Hippocampal formation (tissue), 2 donors: ENCODE results near the gene SIGLEC15.

Experiments
- DNase-seq, 2 donors: peaks; one replicate each; lab custom pipeline; 2025; lab: John Stamatoyannopoulos, UW

SIGLEC15 gene

GRCh38 chr18:45879681-45880655 is 54.5 kb downstream of the SIGLEC15 start:
- DNase-seq: peak; percentile 20 to 32

- DNase-seq: no peak
Measured at GRCh38 chr18:45880876-45881558, 55.5 kb downstream of the SIGLEC15 start.

GRCh38 chr18:45887585-45887984 is 62.1 kb downstream of the SIGLEC15 start:
- no peak for DNase-seq

GRCh38 chr18:45889419-45890064 is 64.1 kb downstream of the SIGLEC15 start:
- DNase-seq: no peak

- DNase-seq: no peak
Measured at GRCh38 chr18:45890606-45891005, 65.1 kb downstream of the SIGLEC15 start.

GRCh38 chr18:45891806-45892205 is 66.3 kb downstream of the SIGLEC15 start:
- no peak for DNase-seq
